GM15510 (cell line): Measurements from ENCODE around the gene THAP3.

ENCODE experiments used
- POLR2A ChIP-seq: IDR thresholded peaks from 3 replicates; pipeline ENCODE4 v1.6.1; 2011; ENCODE audit warnings: borderline replicate concordance; ENCODE audit not compliant: insufficient read length; ENCODE audit errors: extremely low read depth

Gene THAP3

GRCh38 chr1:6634371-6635052 lies 9.8 kb downstream of the THAP3 start:
- TF ChIP-seq POLR2A = no peak

GRCh38 chr1:6635161-6635909 lies 10.7 kb downstream of the THAP3 start:
- TF ChIP-seq POLR2A = no peak

- no peak for TF ChIP-seq POLR2A
Measured at GRCh38 chr1:6635910-6636760, 11.5 kb downstream of the THAP3 start.

- no peak for TF ChIP-seq POLR2A
Measured at GRCh38 chr1:6637770-6638169, 13.1 kb downstream of the THAP3 start.

GRCh38 chr1:6638226-6638625 lies 13.6 kb downstream of the THAP3 start:
- no peak for TF ChIP-seq POLR2A

GRCh38 chr1:6645018-6645417 lies 20.4 kb downstream of the THAP3 start:
- TF ChIP-seq POLR2A = no peak

GRCh38 chr1:6646499-6647148 lies 22.0 kb downstream of the THAP3 start:
- no peak for TF ChIP-seq POLR2A

- no peak for TF ChIP-seq POLR2A
Measured at GRCh38 chr1:6648556-6648955, 23.9 kb downstream of the THAP3 start.

- no peak for TF ChIP-seq POLR2A
Measured at GRCh38 chr1:6651909-6652308, 27.2 kb downstream of the THAP3 start.

- TF ChIP-seq POLR2A = no peak
Measured at GRCh38 chr1:6652986-6653385, 28.3 kb downstream of the THAP3 start.

- TF ChIP-seq POLR2A = no peak
Measured at GRCh38 chr1:6653436-6654290, 29.0 kb downstream of the THAP3 start.

- no peak for TF ChIP-seq POLR2A
Measured at GRCh38 chr1:6657138-6657537, 32.5 kb downstream of the THAP3 start.

GRCh38 chr1:6658359-6659060 lies 33.8 kb downstream of the THAP3 start:
- TF ChIP-seq POLR2A = no peak
